GM19397 (cell line): ENCODE data around the gene CDC27.
A peak's percentile ranks its signal among the peaks of the same experiment; 100 is the strongest.
"Not testable (repeated sequence)": the region's sequence is repeated elsewhere in the genome, so short reads cannot be mapped to it uniquely, and the experiment has no call there.

Experiments
- ATAC-seq: cut with Tn5 transposase; IDR thresholded peaks from one replicate; pipeline ENCODE4 v1.9.1; 2021; ENCODE audit warnings: mild to moderate bottlenecking, moderate library complexity; ENCODE audit not compliant: unreplicated experiment

Gene CDC27

GRCh38 chr17:47219621-47220475, 30.8 kb upstream of the CDC27 start:
- ATAC-seq: no peak

GRCh38 chr17:47218896-47219430, 29.9 kb upstream of the CDC27 start:
- no peak for ATAC-seq

GRCh38 chr17:47217279-47217678, 28.2 kb upstream of the CDC27 start:
- ATAC-seq: not testable (repeated sequence)

GRCh38 chr17:47216821-47217220, 27.7 kb upstream of the CDC27 start:
- ATAC-seq: not testable (repeated sequence)

GRCh38 chr17:47214931-47215330, 25.8 kb upstream of the CDC27 start:
- no peak for ATAC-seq

GRCh38 chr17:47213540-47213939, 24.4 kb upstream of the CDC27 start:
- no peak for ATAC-seq

- no peak for ATAC-seq
These were observed 23.4 kb upstream of the CDC27 start for GRCh38 chr17:47212458-47212857.

- ATAC-seq: no peak
These were observed 21.7 kb upstream of the CDC27 start for GRCh38 chr17:47210779-47211178.

- ATAC-seq: no peak
These were observed 21.0 kb upstream of the CDC27 start for GRCh38 chr17:47210105-47210504.

GRCh38 chr17:47209499-47209898, 20.4 kb upstream of the CDC27 start:
- ATAC-seq: no peak

- no peak for ATAC-seq
These were observed 19.8 kb upstream of the CDC27 start, which contains the start of gene MYL4 for GRCh38 chr17:47208744-47209488. TSS of gene MYL4 (plus strand) at chr17:47209348. CDS start at chr17:47209423, 75 bp downstream.

- ATAC-seq: no peak
These were observed 18.3 kb upstream of the CDC27 start for GRCh38 chr17:47207143-47208067.

GRCh38 chr17:47205419-47205963, 16.4 kb upstream of the CDC27 start:
- ATAC-seq: peak; percentile 46

GRCh38 chr17:47204722-47205418, 15.8 kb upstream of the CDC27 start:
- ATAC-seq: peak; percentile 34

GRCh38 chr17:47203984-47204721, 15.1 kb upstream of the CDC27 start:
- ATAC-seq: no peak

- ATAC-seq: no peak
These were observed 12.1 kb upstream of the CDC27 start for GRCh38 chr17:47201166-47201565.

GRCh38 chr17:47200325-47200664, 11.2 kb upstream of the CDC27 start:
- ATAC-seq: peak; percentile 18

GRCh38 chr17:47199627-47200324, 10.7 kb upstream of the CDC27 start:
- peak; percentile 46 for ATAC-seq

GRCh38 chr17:47197821-47198220, 8.7 kb upstream of the CDC27 start:
- ATAC-seq: no peak
